Retina (tissue), 1 donor: ENCODE measurements around the gene CHPF.

Experiments used
- DNase-seq: peaks from one replicate; pipeline ENCODE4 v3.0.0-alpha.2; 2016

CHPF gene

GRCh38 chr2:219567131-219567530, 23.5 kb upstream of the CHPF start:
- no peak for DNase-seq

- DNase-seq = no peak
Measured at GRCh38 chr2:219566640-219567039, 23.0 kb upstream of the CHPF start.

- DNase-seq = no peak
Measured at GRCh38 chr2:219565130-219566080, 21.8 kb upstream of the CHPF start.

GRCh38 chr2:219563271-219563928, 19.8 kb upstream of the CHPF start:
- no peak for DNase-seq

- DNase-seq = no peak
Measured at GRCh38 chr2:219562049-219563020, 18.7 kb upstream of the CHPF start.

- DNase-seq = no peak
Measured at GRCh38 chr2:219561179-219562048, 17.8 kb upstream of the CHPF start.

- DNase-seq = no peak
Measured at GRCh38 chr2:219560893-219561178, 17.2 kb upstream of the CHPF start.

GRCh38 chr2:219560037-219560892, 16.7 kb upstream of the CHPF start:
- no peak for DNase-seq

GRCh38 chr2:219559156-219559915, 15.7 kb upstream of the CHPF start:
- no peak for DNase-seq

- DNase-seq = no peak
Measured at GRCh38 chr2:219557791-219558785, 14.5 kb upstream of the CHPF start.

GRCh38 chr2:219557320-219557719, 13.7 kb upstream of the CHPF start:
- DNase-seq = no peak

- DNase-seq = no peak
Measured at GRCh38 chr2:219556413-219556812, 12.8 kb upstream of the CHPF start.

GRCh38 chr2:219555956-219556355, 12.3 kb upstream of the CHPF start:
- DNase-seq = no peak

- no peak for DNase-seq
Measured at GRCh38 chr2:219554350-219554749, 10.7 kb upstream of the CHPF start.

- no peak for DNase-seq
Measured at GRCh38 chr2:219553463-219553963, 9.9 kb upstream of the CHPF start.

GRCh38 chr2:219553168-219553417, 9.5 kb upstream of the CHPF start:
- DNase-seq = no peak

- peak; percentile 98 for DNase-seq
Measured at GRCh38 chr2:219552382-219553167, 9.0 kb upstream of the CHPF start.
